GM12892 (cell line): Measurements from ENCODE around the gene PRDM16.

Experiments
- DNase-seq: peaks from one replicate; pipeline ENCODE4 v3.0.0; 2011; ENCODE audit not compliant: insufficient read length
- FAIRE-seq: peaks from 2 replicates; lab custom pipeline; 2011; peaks lifted over from hg19 to GRCh38; lab: Jason Lieb, UNC
- POLR2A ChIP-seq: IDR thresholded peaks from 2 replicates; pipeline ENCODE4 v1.6.1; 2011; ENCODE audit warnings: low read depth, low read length, control low read depth
- POLR2AphosphoS5 ChIP-seq: IDR thresholded peaks from 2 replicates; pipeline ENCODE4 v1.6.1; 2011; ENCODE audit warnings: low read depth, low read length, control low read depth
- TAF1 ChIP-seq: IDR thresholded peaks from 2 replicates; pipeline ENCODE4 v1.6.1; 2011; ENCODE audit warnings: low read depth, mild to moderate bottlenecking, control low read depth, low read length, borderline replicate concordance

Gene PRDM16

DNA sequence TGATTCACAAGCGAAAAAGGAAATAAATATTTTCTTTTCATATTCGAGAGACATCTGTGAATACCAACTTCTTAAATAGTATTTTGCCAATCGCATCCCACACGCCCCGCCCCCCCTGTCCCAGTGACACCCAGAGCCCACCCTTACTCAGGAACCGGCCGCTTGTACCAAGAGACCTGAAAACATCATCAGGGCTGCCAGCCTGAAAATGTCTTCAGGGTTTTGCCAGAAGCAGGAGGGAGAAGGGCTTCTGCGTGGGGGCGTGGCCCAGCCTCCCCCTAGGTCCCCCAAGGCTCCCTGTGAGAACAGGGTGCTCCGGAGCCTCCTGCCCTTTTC lies 126.4 kb downstream of the PRDM16 start:
- no peak for FAIRE-seq
- TF ChIP-seq TAF1 (no peak), POLR2AphosphoS5 (no peak)
- DNase-seq: no peak

DNA sequence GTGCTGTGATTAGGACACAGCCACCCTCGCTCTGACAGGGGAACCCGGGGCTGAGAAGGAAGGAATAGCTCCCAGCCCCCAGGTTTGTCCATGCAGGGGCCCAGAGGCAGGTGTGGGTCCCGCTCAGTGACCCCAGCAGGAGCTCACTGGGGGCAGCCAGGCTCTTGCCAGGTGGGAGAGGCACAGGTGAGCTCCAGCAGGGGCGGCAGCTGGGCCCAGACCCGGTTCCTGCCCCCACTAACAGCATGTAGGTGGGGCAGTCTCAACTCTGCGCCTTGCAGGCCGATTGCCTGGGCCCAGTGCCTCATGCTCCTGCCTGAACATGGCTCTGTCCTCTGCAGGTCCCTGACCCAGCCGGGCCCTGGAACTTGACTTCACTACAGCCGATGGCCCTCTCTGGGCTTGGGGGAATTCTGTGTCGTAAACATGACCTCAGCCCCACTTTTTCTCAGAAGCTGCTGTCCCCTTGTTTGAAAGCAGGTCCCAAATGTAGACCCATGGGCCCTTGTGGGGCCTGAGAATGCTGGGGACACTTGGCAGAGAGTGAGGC lies 127.0 kb downstream of the PRDM16 start:
- DNase-seq (no peak), FAIRE-seq (no peak)
- TF ChIP-seq POLR2A (no peak), TAF1 (no peak), POLR2AphosphoS5 (no peak)

DNA sequence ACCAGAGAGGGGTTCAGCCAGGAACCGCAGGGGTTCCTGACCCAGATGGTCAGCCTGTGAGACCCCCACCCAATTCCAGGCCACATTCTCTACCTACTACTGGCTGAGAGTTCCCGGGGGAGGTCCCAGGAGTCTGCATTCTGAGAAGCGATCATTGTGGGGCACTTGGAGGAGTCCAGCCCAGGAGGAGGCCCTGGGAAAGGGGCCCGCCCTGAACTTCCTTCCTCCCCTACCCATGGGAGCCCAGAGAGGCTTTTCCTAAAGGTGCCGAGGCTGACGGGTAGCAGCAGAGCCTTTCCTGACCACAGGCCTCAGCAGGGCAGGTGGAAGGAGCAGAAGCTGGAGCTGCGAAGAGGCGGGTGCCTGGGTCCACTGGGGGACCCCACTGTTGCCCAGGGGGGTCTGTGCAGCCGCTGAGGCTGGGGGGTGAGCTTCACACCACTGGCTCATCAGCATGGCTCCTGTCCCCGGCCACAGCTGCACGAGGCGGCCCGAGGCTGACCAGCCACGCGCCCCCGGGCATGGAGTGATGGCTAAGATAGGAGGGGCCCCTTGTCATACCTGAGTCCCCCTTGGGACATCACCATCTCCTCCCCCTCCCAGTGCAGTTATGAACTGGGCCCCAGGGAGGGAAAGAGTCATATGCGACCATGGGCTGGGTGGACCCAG lies 127.7 kb downstream of the PRDM16 start:
- DNase-seq (no peak), FAIRE-seq (no peak)
- no peak for TF ChIP-seq POLR2AphosphoS5
- TF ChIP-seq POLR2A: no peak
- no peak for TF ChIP-seq TAF1

GRCh38 chr1:3197781-3198316 lies 128.8 kb downstream of the PRDM16 start:
- no peak for TF ChIP-seq POLR2A
- TF ChIP-seq TAF1: no peak
- TF ChIP-seq POLR2AphosphoS5: no peak
- no peak for FAIRE-seq
- no peak for DNase-seq

- TF ChIP-seq POLR2A: no peak
- no peak for TF ChIP-seq POLR2AphosphoS5
- no peak for TF ChIP-seq TAF1
- FAIRE-seq: no peak
Measured at GRCh38 chr1:3198371-3199271, 129.6 kb downstream of the PRDM16 start.

GRCh38 chr1:3204725-3205124 lies 135.7 kb downstream of the PRDM16 start:
- TF ChIP-seq POLR2A (no peak), POLR2AphosphoS5 (no peak), TAF1 (no peak)
- FAIRE-seq (no peak), DNase-seq (no peak)

More at GRCh38 chr1:3198371-3199271, 129.6 kb downstream of the PRDM16 start:
- DNase-seq: no peak

DNA sequence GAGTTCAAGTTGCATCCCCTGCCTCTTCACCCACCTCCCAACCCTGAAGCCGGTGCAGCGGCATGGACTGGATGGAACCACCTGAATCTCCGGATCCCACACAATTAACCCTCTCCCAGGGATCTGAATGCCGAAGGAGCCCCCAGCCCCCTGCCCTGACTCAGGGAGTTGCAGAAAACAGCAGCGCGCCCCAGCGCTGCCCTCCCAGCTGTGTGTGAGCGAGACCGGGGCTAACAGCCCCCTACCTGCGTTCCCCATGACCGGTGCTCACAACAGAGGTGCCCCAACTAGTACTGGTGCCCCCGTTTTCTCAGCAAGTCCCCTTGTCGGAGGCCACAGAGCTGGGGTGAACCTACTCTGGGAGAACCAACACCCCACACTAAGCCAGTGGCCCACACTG lies 136.8 kb downstream of the PRDM16 start:
- no peak for DNase-seq
- TF ChIP-seq POLR2A (no peak), POLR2AphosphoS5 (no peak), TAF1 (no peak)
- no peak for FAIRE-seq

- no peak for TF ChIP-seq POLR2A
- no peak for TF ChIP-seq TAF1
- TF ChIP-seq POLR2AphosphoS5: no peak
- FAIRE-seq (no peak), DNase-seq (no peak)
Measured at GRCh38 chr1:3206696-3207095, 137.7 kb downstream of the PRDM16 start.

DNA sequence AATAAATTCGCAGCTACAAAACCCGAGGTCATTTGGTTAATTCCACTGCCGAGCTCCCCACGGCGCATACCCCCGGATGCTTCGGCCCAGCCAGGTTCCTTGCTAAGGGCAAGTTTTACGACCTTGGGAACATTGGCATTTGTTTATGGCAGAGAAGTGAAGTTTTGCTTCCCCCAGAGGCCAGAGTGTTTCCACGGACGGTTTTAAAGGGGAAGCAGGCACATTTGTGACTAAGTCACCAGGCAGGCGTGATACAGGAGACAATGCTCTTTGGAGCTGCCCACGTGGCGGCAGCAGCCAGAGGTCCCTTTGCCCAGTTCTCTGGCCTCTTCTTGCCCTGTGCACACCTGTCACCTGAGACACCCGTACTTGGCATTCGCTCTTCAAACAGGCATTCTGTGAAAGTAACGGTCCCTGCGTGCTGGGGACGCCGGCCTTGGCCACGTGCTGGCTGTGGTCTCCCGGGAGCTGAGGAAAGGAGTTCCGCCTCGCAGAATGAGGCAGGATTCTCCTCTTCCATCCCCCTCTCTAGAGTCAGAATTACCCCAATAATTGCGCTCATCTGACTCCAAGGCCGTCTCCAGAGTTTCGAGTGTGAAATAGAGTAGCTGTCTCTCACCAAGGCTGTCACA lies 138.3 kb downstream of the PRDM16 start:
- TF ChIP-seq POLR2AphosphoS5 (no peak), TAF1 (no peak), POLR2A (no peak)
- FAIRE-seq (no peak), DNase-seq (no peak)

- FAIRE-seq (no peak), DNase-seq (no peak)
- TF ChIP-seq POLR2A: no peak
- no peak for TF ChIP-seq TAF1
- no peak for TF ChIP-seq POLR2AphosphoS5
Measured at GRCh38 chr1:3208819-3209200, 139.8 kb downstream of the PRDM16 start.

GRCh38 chr1:3209201-3209600 lies 140.2 kb downstream of the PRDM16 start:
- DNase-seq: no peak
- FAIRE-seq: no peak
- TF ChIP-seq TAF1: no peak
- no peak for TF ChIP-seq POLR2A
